ENCODE measurements around the gene DAAM1. TPM values are rescaled to one million over a fixed set of nuclear protein-coding genes. Genes with fewer than 3 reads are reported as not detected.

Gene DAAM1
- polyA plus RNA-seq, 1 of the 3 experiments (the other 2 are of a cell fraction), result 5.1 TPM

DNA sequence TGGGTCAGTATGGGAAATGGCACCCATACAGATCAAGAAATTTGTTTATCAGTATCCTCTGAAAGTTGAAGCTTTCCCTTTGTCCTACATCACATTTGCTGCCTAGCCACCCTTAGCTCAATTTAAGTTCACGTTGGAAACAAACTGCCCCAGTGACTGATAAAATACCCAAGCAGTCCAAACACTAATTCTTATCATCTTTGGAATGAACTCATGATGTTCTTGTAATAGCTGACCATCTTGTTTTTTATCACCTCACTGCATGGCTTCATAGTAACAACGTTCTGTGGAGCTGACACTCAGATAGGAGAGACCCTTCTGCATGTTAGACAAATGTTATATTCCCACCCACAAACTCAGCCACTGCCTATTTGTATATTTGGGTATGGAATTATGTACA is 183.3 kb downstream of the DAAM1 start:
- whole genome bisulfite sequencing (ENCODE audit: low lambda C conversion rate), result 92% methylated on average over 2 of the region's 2 CpGs
- CTCF ChIA-PET, result no interaction called here

More for the DNA sequence above, 183.3 kb downstream of the DAAM1 start:
- DNase-seq, result no peak
- no peak overlapping the region for H3K9ac ChIP-seq
- H3K4me3 ChIP-seq (ENCODE audit: low read depth in 2 of 2, low read length in 1 of 2), result no peak overlapping the region
- H3K36me3 ChIP-seq (replicated peaks in 1 of 2; ENCODE audit: control insufficient read depth in 1 of 2, insufficient read depth in 2 of 2, low read length in 1 of 2), result peaks cover 26 to 31% of the 10 kb centered on the region in 2 experiments
- POLR2A ChIA-PET, result no interaction called here
- H3K27ac ChIP-seq (ENCODE audit: low read depth in 2 of 2, low read length in 1 of 2), result no peak overlapping the region
- no peak overlapping the region for H2AFZ ChIP-seq (ENCODE audit: low read depth)
- TF ChIP-seq MAX (IDR thresholded peaks at IDR 0.05; ENCODE audit: low read depth), result no peak
- TF ChIP-seq TCF12 (IDR thresholded peaks at IDR 0.05), result no peak
- TF ChIP-seq, protein P1, sequence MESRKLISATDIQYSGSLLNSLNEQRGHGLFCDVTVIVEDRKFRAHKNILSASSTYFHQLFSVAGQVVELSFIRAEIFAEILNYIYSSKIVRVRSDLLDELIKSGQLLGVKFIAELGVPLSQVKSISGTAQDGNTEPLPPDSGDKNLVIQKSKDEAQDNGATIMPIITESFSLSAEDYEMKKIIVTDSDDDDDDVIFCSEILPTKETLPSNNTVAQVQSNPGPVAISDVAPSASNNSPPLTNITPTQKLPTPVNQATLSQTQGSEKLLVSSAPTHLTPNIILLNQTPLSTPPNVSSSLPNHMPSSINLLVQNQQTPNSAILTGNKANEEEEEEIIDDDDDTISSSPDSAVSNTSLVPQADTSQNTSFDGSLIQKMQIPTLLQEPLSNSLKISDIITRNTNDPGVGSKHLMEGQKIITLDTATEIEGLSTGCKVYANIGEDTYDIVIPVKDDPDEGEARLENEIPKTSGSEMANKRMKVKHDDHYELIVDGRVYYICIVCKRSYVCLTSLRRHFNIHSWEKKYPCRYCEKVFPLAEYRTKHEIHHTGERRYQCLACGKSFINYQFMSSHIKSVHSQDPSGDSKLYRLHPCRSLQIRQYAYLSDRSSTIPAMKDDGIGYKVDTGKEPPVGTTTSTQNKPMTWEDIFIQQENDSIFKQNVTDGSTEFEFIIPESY (IDR thresholded peaks at IDR 0.05; ENCODE audit: borderline replicate concordance, low read depth), result no peak
- no peak for TF ChIP-seq SIN3A (IDR thresholded peaks at IDR 0.05; ENCODE audit: borderline replicate concordance, low read depth, low read length)
- no peak for TF ChIP-seq FOXM1 (IDR thresholded peaks at IDR 0.05; ENCODE audit: low read depth)
- TF ChIP-seq NRF1 (IDR thresholded peaks at IDR 0.05; ENCODE audit: low read depth, low read length), result no peak
- no peak for TF ChIP-seq GATA2 (CRISPR knock-in tag; IDR thresholded peaks at IDR 0.05)
- TF ChIP-seq JUND (IDR thresholded peaks at IDR 0.05), result no peak
- TF ChIP-seq SMC3 (IDR thresholded peaks at IDR 0.05; ENCODE audit: low read depth, low read length), result no peak
- TF ChIP-seq NFIC (IDR thresholded peaks at IDR 0.05; ENCODE audit: borderline replicate concordance), result no peak
- TF ChIP-seq RFX5 (IDR thresholded peaks at IDR 0.05; ENCODE audit: low read length), result no peak
- TF ChIP-seq, protein P2, sequence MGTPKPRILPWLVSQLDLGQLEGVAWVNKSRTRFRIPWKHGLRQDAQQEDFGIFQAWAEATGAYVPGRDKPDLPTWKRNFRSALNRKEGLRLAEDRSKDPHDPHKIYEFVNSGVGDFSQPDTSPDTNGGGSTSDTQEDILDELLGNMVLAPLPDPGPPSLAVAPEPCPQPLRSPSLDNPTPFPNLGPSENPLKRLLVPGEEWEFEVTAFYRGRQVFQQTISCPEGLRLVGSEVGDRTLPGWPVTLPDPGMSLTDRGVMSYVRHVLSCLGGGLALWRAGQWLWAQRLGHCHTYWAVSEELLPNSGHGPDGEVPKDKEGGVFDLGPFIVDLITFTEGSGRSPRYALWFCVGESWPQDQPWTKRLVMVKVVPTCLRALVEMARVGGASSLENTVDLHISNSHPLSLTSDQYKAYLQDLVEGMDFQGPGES (IDR thresholded peaks at IDR 0.05; ENCODE audit: low read depth, low read length), result no peak
- TF ChIP-seq, protein P3, sequence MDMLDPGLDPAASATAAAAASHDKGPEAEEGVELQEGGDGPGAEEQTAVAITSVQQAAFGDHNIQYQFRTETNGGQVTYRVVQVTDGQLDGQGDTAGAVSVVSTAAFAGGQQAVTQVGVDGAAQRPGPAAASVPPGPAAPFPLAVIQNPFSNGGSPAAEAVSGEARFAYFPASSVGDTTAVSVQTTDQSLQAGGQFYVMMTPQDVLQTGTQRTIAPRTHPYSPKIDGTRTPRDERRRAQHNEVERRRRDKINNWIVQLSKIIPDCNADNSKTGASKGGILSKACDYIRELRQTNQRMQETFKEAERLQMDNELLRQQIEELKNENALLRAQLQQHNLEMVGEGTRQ (IDR thresholded peaks at IDR 0.05; ENCODE audit: borderline replicate concordance, low read depth, low read length), result no peak
- no peak for TF ChIP-seq MXI1 (IDR thresholded peaks at IDR 0.05; ENCODE audit: low read depth, low read length)
- TF ChIP-seq POLR2AphosphoS5 (IDR thresholded peaks at IDR 0.05; ENCODE audit: low read depth, low read length), result no peak
- TF ChIP-seq REST (IDR thresholded peaks at IDR 0.05; ENCODE audit: low read depth, low read length), result no peak
- H3K4me2 ChIP-seq, result no peak overlapping the region
- no peaks in the 10 kb centered on the region for H3K79me2 ChIP-seq (ENCODE audit: insufficient read depth)
- H3K27me3 ChIP-seq (ENCODE audit: insufficient read depth), result no peaks in the 10 kb centered on the region
- H4K20me1 ChIP-seq (ENCODE audit: insufficient read depth), result no peaks in the 10 kb centered on the region
- H3F3A ChIP-seq (replicated peaks; ENCODE audit: insufficient read depth), result peaks cover 4% of the 10 kb centered on the region
- no peaks in the 10 kb centered on the region for H3K4me1 ChIP-seq (ENCODE audit: control insufficient read depth in 1 of 2, insufficient read depth in 2 of 2, low read depth in 1 of 2, low read length in 1 of 2)
- H3K9me2 ChIP-seq, result no peaks in the 10 kb centered on the region
- no peaks in the 10 kb centered on the region for H3K9me3 ChIP-seq
